ENCODE data around the gene CHP1. TPM values are rescaled to one million over a fixed set of nuclear protein-coding genes. Genes with fewer than 3 reads are reported as not detected.
"Not testable (repeated sequence)": the region's sequence is repeated elsewhere in the genome, so short reads cannot be mapped to it uniquely, and the experiment has no call there.

Gene CHP1
- total RNA-seq, 1 experiment from 2014 or later = 76.5 TPM

DNA sequence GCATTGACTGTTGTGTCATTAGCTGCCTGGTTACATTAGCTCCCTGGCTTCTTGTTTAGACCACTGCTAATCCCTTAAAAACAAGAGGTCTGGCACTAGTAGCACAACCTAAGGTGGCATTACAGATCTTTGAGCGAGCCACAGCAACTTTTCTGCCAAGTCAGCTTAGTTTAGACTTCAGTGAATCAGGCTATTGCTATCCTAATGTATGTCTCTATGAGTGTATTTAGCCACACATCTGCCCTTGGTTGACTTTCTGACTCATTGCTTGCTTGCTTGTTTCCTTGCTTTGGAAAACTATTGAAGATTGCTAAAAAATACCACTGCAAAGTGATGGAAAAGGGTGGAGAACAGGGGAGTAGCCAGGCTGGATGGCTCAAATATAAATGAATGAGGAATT, 50.2 kb downstream of the CHP1 start:
- POLR2A ChIA-PET = no interaction called here
- Mint-ChIP-seq H3K36me3 (peaks cover 43% of the 10 kb centered on the region), H3K27me3 (ENCODE audit: low read depth) (no peaks in the 10 kb centered on the region), H3K4me3 (no peak overlapping the region), H3K9me3 (no peaks in the 10 kb centered on the region), H3K4me1 (peaks cover 19% of the 10 kb centered on the region), H3K27ac (peak overlapping the region; percentile 71; the same call in 1 of the 2 replicates)
- no peak for ATAC-seq
- TF ChIP-seq NR3C1 (CRISPR knock-in tag; conservative IDR thresholded peaks at IDR 0.05; ENCODE audit: low read depth) (no peak), IRF2 (CRISPR knock-in tag; IDR thresholded peaks at IDR 0.05; ENCODE audit: borderline replicate concordance, low read depth) (no peak)
- TF ChIP-seq, protein P1, sequence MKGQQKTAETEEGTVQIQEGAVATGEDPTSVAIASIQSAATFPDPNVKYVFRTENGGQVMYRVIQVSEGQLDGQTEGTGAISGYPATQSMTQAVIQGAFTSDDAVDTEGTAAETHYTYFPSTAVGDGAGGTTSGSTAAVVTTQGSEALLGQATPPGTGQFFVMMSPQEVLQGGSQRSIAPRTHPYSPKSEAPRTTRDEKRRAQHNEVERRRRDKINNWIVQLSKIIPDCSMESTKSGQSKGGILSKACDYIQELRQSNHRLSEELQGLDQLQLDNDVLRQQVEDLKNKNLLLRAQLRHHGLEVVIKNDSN (CRISPR knock-in tag; IDR thresholded peaks at IDR 0.05) = no peak
- no peak for DNase-seq (ENCODE audit: low spot score)
- CTCF ChIA-PET = no interaction called here

DNA sequence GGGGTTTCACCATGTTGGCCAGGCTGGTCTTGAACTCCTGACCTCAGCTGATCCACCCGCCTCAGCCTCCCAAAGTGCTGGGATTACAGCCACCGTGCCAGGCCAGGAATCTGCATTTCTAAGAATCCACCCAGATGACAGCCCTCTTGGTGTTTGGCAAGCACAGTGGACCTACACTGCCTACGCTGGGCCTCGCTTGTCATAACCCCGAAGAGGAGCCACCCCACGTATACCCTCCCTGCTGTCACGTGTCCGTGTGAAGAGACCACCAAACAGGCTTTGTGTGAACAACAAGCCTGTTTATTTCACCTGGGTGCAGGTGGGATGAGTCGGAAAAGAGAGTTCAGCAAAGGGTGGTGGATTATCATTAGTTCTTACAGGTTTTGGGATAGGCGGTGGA, 51.4 kb downstream of the CHP1 start:
- DNase-seq (ENCODE audit: low spot score); ATAC-seq; H3K27me3 Mint-ChIP-seq (ENCODE audit: low read depth); H3K9me3 Mint-ChIP-seq; POLR2A ChIA-PET: not testable (repeated sequence)
- peaks cover 45% of the 10 kb centered on the region for H3K36me3 Mint-ChIP-seq
- peaks cover 24% of the 10 kb centered on the region for H3K4me1 Mint-ChIP-seq
- peak overlapping the region; percentile 97; the same call in 1 of the 2 replicates for H3K4me3 Mint-ChIP-seq
- CTCF ChIA-PET = interaction anchor here (0.6 kb wide), 1 partner anchor 693 kb away, joined by 5 read pairs; no protein-coding TSS in a partner anchor
- peak overlapping the region; percentile 96 for H3K27ac Mint-ChIP-seq

DNA sequence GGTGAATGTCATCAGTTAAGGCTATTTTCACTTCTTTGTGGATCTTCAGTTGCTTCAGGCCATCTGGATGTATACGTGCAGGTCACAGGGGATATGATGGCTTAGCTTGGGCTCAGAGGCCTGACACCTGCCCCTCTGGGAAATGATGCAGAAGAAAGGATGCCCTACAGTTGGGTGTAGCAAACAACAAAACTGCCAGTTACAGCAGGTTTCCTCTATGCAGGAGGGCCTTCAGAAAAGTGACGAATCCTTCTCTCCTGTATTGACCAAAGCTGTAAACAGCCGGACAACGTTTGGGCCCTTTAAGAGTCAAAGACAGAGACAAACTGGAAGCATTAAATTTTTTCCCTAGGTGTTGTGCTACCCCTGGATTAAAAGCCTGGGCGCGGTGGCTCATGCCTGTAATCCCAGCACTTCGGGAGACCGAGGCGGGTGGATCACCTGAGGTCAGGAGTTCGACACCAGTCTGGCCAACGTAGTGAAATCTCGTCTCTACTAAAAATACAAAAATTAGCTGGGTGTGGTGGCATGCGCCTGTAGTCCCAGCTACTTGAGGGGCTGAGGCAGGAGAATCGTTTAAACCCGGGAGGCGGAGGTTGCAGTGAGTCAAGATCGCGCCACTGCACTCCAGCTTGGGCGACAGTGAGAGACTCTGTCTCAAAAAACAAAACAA, 52.0 kb downstream of the CHP1 start:
- H3K27me3 Mint-ChIP-seq (ENCODE audit: low read depth); H3K9me3 Mint-ChIP-seq; CTCF ChIA-PET: not testable (repeated sequence)
- Mint-ChIP-seq H3K36me3 (peaks cover 50% of the 10 kb centered on the region), H3K4me1 (peaks cover 25% of the 10 kb centered on the region), H3K27ac (peak overlapping the region; percentile 96), H3K4me3 (peak overlapping the region; percentile 97)
- ATAC-seq = peak; percentile 37
- POLR2A ChIA-PET = interaction anchor here (0.6 to 1.5 kb wide), 5 partner anchors 50 to 588 kb away, joined by 3 to 5 read pairs (median 4); partner anchors contain the start of genes CHP1, INO80, NUSAP1 and OIP5
- peak; percentile 22 for DNase-seq (ENCODE audit: low spot score)

DNA sequence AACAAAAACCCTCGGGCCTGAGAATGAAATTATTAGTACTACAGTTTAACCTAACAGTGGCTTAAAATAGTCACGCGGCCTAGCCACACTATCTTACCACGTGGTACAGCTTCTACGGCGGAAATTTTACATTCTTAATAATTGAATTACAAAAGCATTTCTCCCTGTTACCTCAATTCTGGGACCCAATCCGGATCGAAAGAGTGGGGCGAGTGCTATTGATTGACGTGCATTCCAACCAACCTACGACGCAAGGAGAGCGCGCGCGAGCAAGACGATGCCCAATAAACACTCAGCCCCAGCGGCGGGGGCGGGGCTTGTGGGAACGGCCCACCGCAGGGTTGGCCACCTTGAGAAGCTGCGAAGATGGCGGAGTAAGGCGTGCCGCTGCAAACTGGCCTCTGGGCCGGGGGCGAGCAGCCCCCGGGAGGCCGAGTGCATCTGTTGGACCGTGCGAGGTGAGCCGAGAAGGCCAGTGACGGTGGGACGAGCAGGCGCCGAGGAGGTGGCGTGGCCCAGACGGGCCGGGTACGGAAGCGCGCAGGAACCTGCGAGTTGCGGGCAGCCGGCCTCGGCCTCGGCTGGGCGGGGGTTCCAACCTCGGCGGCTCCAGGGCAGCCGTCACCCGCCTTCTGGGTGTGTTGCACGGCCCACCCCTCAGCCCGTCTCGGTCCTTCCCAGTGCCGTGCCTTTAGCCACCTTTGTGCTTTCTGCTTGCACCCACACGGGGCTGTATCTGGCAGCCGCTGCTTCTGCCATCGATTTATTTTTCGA, 52.8 kb downstream of the CHP1 start:
- H3K27me3 Mint-ChIP-seq (ENCODE audit: low read depth) = no peaks in the 10 kb centered on the region
- peaks cover 25% of the 10 kb centered on the region for H3K4me1 Mint-ChIP-seq
- ATAC-seq (peak; percentile 99), DNase-seq (ENCODE audit: low spot score) (peak; percentile 98)
- peak overlapping the region; percentile 99 for H3K27ac Mint-ChIP-seq
- peak overlapping the region; percentile 97 for H3K4me3 Mint-ChIP-seq
- POLR2A ChIA-PET = interaction anchor here (0.6 to 1.5 kb wide), 4 partner anchors 49 to 167 kb away, joined by 3 to 5 read pairs (median 4); partner anchors contain the start of genes CHP1, INO80, NUSAP1 and OIP5
- CTCF ChIA-PET = no interaction called here
- H3K9me3 Mint-ChIP-seq = no peaks in the 10 kb centered on the region
- peaks cover 54% of the 10 kb centered on the region for H3K36me3 Mint-ChIP-seq
- no peak for TF ChIP-seq ZNF671 (CRISPR knock-in tag; IDR thresholded peaks at IDR 0.05)
- TF ChIP-seq, protein P2, sequence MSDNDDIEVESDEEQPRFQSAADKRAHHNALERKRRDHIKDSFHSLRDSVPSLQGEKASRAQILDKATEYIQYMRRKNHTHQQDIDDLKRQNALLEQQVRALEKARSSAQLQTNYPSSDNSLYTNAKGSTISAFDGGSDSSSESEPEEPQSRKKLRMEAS (CRISPR knock-in tag; IDR thresholded peaks at IDR 0.05) = peak; percentile 65
- TF ChIP-seq, protein P3, sequence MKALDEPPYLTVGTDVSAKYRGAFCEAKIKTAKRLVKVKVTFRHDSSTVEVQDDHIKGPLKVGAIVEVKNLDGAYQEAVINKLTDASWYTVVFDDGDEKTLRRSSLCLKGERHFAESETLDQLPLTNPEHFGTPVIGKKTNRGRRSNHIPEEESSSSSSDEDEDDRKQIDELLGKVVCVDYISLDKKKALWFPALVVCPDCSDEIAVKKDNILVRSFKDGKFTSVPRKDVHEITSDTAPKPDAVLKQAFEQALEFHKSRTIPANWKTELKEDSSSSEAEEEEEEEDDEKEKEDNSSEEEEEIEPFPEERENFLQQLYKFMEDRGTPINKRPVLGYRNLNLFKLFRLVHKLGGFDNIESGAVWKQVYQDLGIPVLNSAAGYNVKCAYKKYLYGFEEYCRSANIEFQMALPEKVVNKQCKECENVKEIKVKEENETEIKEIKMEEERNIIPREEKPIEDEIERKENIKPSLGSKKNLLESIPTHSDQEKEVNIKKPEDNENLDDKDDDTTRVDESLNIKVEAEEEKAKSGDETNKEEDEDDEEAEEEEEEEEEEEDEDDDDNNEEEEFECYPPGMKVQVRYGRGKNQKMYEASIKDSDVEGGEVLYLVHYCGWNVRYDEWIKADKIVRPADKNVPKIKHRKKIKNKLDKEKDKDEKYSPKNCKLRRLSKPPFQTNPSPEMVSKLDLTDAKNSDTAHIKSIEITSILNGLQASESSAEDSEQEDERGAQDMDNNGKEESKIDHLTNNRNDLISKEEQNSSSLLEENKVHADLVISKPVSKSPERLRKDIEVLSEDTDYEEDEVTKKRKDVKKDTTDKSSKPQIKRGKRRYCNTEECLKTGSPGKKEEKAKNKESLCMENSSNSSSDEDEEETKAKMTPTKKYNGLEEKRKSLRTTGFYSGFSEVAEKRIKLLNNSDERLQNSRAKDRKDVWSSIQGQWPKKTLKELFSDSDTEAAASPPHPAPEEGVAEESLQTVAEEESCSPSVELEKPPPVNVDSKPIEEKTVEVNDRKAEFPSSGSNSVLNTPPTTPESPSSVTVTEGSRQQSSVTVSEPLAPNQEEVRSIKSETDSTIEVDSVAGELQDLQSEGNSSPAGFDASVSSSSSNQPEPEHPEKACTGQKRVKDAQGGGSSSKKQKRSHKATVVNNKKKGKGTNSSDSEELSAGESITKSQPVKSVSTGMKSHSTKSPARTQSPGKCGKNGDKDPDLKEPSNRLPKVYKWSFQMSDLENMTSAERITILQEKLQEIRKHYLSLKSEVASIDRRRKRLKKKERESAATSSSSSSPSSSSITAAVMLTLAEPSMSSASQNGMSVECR (CRISPR knock-in tag; IDR thresholded peaks at IDR 0.05; ENCODE audit: borderline replicate concordance) = peak; percentile 93; the same call in 1 of the 2 replicates
- no peak for TF ChIP-seq ELF4 (CRISPR knock-in tag; IDR thresholded peaks at IDR 0.05; ENCODE audit: low read depth)
- peak; percentile 79; the same call in 1 of the 2 replicates for TF ChIP-seq JUN (CRISPR knock-in tag; IDR thresholded peaks at IDR 0.05)
- peak; percentile 80 for TF ChIP-seq TEAD1 (CRISPR knock-in tag; IDR thresholded peaks at IDR 0.05)
- TF ChIP-seq GABPB1 (CRISPR knock-in tag; IDR thresholded peaks at IDR 0.05) = peak; percentile 39; the same call in 1 of the 2 replicates
- TF ChIP-seq, protein P4, sequence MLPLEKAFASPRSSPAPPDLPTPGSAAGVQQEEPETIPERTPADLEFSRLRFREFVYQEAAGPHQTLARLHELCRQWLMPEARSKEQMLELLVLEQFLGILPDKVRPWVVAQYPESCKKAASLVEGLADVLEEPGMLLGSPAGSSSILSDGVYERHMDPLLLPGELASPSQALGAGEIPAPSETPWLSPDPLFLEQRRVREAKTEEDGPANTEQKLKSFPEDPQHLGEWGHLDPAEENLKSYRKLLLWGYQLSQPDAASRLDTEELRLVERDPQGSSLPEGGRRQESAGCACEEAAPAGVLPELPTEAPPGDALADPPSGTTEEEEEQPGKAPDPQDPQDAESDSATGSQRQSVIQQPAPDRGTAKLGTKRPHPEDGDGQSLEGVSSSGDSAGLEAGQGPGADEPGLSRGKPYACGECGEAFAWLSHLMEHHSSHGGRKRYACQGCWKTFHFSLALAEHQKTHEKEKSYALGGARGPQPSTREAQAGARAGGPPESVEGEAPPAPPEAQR (CRISPR knock-in tag; IDR thresholded peaks at IDR 0.05) = no peak
- TF ChIP-seq, protein P5, sequence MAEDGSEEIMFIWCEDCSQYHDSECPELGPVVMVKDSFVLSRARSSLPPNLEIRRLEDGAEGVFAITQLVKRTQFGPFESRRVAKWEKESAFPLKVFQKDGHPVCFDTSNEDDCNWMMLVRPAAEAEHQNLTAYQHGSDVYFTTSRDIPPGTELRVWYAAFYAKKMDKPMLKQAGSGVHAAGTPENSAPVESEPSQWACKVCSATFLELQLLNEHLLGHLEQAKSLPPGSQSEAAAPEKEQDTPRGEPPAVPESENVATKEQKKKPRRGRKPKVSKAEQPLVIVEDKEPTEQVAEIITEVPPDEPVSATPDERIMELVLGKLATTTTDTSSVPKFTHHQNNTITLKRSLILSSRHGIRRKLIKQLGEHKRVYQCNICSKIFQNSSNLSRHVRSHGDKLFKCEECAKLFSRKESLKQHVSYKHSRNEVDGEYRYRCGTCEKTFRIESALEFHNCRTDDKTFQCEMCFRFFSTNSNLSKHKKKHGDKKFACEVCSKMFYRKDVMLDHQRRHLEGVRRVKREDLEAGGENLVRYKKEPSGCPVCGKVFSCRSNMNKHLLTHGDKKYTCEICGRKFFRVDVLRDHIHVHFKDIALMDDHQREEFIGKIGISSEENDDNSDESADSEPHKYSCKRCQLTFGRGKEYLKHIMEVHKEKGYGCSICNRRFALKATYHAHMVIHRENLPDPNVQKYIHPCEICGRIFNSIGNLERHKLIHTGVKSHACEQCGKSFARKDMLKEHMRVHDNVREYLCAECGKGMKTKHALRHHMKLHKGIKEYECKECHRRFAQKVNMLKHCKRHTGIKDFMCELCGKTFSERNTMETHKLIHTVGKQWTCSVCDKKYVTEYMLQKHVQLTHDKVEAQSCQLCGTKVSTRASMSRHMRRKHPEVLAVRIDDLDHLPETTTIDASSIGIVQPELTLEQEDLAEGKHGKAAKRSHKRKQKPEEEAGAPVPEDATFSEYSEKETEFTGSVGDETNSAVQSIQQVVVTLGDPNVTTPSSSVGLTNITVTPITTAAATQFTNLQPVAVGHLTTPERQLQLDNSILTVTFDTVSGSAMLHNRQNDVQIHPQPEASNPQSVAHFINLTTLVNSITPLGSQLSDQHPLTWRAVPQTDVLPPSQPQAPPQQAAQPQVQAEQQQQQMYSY (CRISPR knock-in tag; IDR thresholded peaks at IDR 0.05) = no peak
- TF ChIP-seq, protein P6, sequence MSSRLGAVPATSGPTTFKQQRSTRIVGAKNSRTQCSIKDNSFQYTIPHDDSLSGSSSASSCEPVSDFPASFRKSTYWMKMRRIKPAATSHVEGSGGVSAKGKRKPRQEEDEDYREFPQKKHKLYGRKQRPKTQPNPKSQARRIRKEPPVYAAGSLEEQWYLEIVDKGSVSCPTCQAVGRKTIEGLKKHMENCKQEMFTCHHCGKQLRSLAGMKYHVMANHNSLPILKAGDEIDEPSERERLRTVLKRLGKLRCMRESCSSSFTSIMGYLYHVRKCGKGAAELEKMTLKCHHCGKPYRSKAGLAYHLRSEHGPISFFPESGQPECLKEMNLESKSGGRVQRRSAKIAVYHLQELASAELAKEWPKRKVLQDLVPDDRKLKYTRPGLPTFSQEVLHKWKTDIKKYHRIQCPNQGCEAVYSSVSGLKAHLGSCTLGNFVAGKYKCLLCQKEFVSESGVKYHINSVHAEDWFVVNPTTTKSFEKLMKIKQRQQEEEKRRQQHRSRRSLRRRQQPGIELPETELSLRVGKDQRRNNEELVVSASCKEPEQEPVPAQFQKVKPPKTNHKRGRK (CRISPR knock-in tag; IDR thresholded peaks at IDR 0.05; ENCODE audit: borderline replicate concordance) = peak; percentile 54; the same call in 1 of the 2 replicates
